Urinary bladder (tissue), 4 donors: ENCODE data around the gene POTEH. TPM values are rescaled to one million over a fixed set of nuclear protein-coding genes. Genes with fewer than 3 reads are reported as not detected.
"Not testable (repeated sequence)": the region's sequence is repeated elsewhere in the genome, so short reads cannot be mapped to it uniquely, and the experiment has no call there.

ENCODE experiments used
- DNase-seq: peaks from one replicate; pipeline ENCODE4 v3.0.0-alpha.2; 2015; ENCODE audit errors: extremely low spot score
- H3K27ac ChIP-seq: one replicate; pipeline ENCODE4 v1.5.1; 2013; ENCODE audit warnings: low read depth, mild to moderate bottlenecking, moderate library complexity
- H3K36me3 ChIP-seq: one replicate; pipeline ENCODE4 v1.6.1; 2013; ENCODE audit warnings: mild to moderate bottlenecking, moderate library complexity; ENCODE audit not compliant: insufficient read depth
- H3K4me1 ChIP-seq: one replicate; pipeline ENCODE4 v1.6.1; 2013; ENCODE audit warnings: mild to moderate bottlenecking, moderate library complexity; ENCODE audit not compliant: insufficient read depth
- H3K4me3 ChIP-seq: one replicate; pipeline ENCODE4 v1.5.1; 2013; ENCODE audit warnings: low read depth, low read length
- WGBS: extraction: QIAGEN DNeasy Blood & Tissue Kit; methylation state at CpG from one replicate; pipeline ENCODE4 v1.1.7; 2013; 5-methylcytosine and 5-hydroxymethylcytosine counted together
- polyA plus RNA-seq: library from polyadenylated mRNA; stranded (reverse); fragments of 200-250 nt; gene quantifications from one replicate; pipeline ENCODE4 v1.2.3, GENCODE V29; 2013
- total RNA-seq: library from RNA; depleted of rRNA; stranded (reverse); fragments of >200 nt; gene quantifications from one replicate; pipeline ENCODE4 v1.2.3, GENCODE V29; 2014
- donor health status: healthy with polysubstance abuse.
- donor health status: healthy.

POTEH gene
- total RNA-seq (not detected), polyA plus RNA-seq (not detected)

DNA sequence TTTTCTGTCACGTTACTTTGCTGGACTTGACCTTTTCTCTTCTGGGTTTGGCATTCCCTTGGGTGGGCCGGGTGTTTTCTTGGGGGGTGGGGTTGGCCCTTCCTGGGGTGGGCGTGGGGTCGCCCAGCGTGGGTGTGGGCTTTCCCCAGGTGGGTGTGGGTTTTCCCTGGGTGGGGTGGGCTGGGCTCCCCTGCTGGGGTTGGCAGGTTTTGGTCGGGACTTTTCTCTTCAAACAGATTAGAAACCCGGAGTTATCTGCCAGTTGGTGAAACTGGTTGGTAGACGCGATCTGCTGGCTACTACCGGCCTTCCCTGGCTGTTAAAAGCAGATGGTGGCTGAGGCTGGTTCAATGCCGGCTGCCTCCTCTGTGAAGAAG, at the start of gene POTEH:
Gene POTEH (plus strand): TSS at position 278 of the 377 bp plus-strand sequence. CDS start 52 bp downstream, at position 330.
- 91% methylated on average over 7 of the region's 11 CpGs for WGBS
- H3K36me3 ChIP-seq, H3K4me3 ChIP-seq, H3K27ac ChIP-seq, H3K4me1 ChIP-seq, DNase-seq: not testable (repeated sequence)

- DNase-seq, H3K27ac ChIP-seq, H3K4me1 ChIP-seq, H3K36me3 ChIP-seq, H3K4me3 ChIP-seq: not testable (repeated sequence)
- WGBS, result 96% methylated on average over 6 of the region's 19 CpGs
Observed at GRCh38 chr22:15642288-15642861, 47.5 kb upstream of the POTEH start.

DNA sequence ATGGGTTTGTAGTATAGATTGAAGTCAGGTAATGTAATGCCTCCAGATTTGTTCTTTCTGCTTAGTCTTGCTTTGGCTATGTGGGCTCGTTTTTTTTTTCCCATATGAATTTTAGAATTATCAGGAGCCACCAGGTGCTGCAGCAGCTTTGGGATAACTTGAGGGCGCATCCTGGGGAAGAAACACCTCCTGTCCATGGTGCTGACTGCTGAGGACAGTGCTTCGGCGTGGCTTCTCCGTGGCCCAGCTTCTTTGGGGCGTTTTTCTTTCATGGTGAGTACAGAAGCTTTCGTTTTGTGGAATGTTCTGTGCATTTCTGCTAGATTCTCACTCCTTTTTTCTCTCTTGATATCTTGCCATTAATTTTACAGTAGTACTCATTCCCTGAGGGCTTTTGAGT, 37.9 kb upstream of the POTEH start:
- not testable (repeated sequence) for DNase-seq, H3K27ac ChIP-seq, H3K4me1 ChIP-seq, H3K36me3 ChIP-seq, H3K4me3 ChIP-seq
- WGBS, result 60% methylated on average over 6 of the region's 7 CpGs

GRCh38 chr22:15652738-15653137, 37.1 kb upstream of the POTEH start:
- H3K36me3 ChIP-seq, H3K4me3 ChIP-seq, H3K27ac ChIP-seq, H3K4me1 ChIP-seq, DNase-seq: not testable (repeated sequence)
- no CpG with 5 or more reads among the region's 6 CpGs for WGBS

DNA sequence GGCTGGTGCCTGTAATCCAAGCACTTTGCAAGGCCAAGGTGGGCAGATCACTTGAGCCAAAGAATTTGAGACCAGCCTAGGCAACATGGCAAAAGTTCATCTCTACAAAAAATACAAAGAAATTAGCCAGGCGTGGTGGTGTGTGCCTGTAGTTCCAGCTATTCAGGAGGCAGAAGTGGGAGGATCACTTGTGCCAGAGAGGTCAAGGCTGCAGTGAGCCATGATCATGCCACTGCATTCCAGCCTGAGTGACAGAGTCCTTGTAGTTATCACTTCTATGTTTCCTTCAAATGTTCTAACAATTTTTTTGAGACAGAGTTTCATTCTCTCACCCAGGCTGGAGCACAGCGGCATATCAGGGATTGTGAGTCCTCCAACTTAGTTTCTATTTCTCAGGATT, 36.6 kb upstream of the POTEH start:
- WGBS, result 68% methylated on average over 2 of the region's 2 CpGs
- H3K4me3 ChIP-seq, H3K36me3 ChIP-seq, H3K4me1 ChIP-seq, H3K27ac ChIP-seq, DNase-seq: not testable (repeated sequence)

DNA sequence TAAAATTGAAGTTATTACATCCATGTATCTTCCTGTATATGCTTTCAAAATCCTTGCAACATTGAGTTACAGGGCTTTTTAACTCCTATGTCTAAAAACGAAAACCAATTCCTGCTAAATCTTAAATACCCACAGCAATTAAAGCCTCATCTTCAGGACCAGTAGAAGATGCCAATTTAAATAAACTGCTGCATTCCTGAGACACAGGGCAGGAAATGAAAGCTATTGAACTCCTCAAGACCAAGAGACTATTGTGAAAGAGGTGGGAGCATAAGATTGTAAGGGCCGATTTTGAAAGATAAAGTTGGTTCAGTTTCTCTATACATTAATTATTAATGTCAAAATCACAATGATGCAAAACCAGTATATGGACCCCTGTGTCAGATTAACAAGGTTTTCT, 28.7 kb upstream of the POTEH start:
- not testable (repeated sequence) for H3K4me1 ChIP-seq, H3K36me3 ChIP-seq, DNase-seq, H3K4me3 ChIP-seq, H3K27ac ChIP-seq
- no CpG with 5 or more reads among the region's 2 CpGs for WGBS

DNA sequence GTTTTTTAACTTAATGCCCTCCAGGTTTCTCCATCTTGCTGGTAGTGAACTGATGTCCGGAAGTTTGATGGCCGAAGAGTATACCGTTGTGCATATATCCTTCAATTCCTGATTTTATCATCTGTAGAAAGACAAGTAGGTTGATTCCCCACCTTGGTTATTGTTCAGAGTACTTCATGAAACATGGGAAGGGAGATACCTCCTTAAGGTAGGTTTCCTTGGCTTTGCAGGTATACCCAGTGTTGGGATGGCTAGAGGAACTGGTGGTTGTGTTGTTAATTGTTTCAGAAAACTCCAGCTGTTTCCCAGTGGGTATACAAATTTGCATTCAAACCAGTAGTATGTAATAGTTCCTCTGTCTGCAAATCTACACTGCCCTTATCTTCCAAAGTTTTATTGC, 25.1 kb upstream of the POTEH start:
- WGBS, result 85% methylated on average over 1 of the region's 3 CpGs
- not testable (repeated sequence) for DNase-seq, H3K4me3 ChIP-seq, H3K36me3 ChIP-seq, H3K4me1 ChIP-seq, H3K27ac ChIP-seq

DNA sequence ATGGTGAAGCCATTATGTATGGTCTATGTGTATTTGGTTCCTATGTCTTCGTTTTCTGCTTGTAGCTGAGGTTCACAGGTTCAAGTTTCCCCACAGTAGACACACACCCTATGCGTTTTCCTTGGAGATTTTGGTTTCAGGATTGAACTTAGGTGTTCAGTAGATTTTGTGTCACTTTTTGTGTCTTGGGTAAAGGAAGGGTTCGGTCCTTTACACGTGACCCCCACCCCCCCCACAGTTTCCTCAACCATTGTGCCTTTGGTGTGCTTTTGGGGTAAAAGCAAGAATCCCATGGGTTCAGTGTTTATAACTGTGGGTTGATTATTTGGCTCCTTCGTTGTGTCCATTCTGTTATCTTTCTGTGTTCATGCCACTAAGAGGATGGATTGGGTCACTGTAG, 24.3 kb upstream of the POTEH start:
- not testable (repeated sequence) for H3K36me3 ChIP-seq, H3K4me3 ChIP-seq, H3K27ac ChIP-seq, DNase-seq, H3K4me1 ChIP-seq
- 59% methylated on average over 5 of the region's 5 CpGs for WGBS

DNA sequence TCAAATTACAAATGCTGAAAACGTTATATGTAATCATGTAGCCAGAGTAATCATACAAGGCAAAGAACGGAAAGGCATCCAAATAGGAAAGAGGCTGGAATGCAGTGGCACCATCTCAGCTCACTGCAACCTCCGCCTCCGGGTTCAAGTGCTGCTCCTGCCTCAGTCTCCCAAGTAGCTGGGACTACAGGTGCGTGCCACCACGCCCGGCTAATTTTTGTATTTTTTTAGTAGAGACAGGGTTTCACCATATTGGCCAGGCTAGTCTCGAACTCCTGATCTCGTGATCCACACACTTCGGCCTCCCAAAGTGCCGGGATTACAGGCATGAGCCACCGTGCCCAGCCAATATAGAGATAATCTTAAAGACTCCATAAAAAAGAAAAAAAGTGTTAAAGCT, 20.4 kb upstream of the POTEH start:
- not testable (repeated sequence) for H3K4me3 ChIP-seq, H3K27ac ChIP-seq, H3K36me3 ChIP-seq, H3K4me1 ChIP-seq, DNase-seq
- 86% methylated on average over 8 of the region's 12 CpGs for WGBS

DNA sequence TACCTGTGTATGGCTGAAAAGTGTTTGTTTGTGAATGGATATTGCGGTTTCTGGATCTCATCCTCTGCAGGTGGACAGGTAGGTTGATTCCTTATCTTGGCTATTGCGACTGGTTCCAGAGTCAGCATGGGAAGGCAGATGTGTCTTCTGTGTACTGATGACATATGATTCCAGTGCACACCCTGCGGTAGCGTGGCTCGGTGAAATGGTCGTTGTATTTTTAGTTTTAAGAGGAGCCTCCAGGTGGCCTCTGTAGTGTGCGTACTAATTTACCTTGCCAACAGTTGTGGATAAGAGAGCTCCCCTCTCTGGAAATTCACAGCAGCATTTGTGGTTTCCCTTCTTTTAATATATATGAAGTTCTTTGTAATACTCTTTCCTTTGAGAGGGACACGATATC, 10.1 kb upstream of the POTEH start:
- DNase-seq, H3K36me3 ChIP-seq: not testable (repeated sequence)
- WGBS, result 89% methylated on average over 6 of the region's 8 CpGs

DNA sequence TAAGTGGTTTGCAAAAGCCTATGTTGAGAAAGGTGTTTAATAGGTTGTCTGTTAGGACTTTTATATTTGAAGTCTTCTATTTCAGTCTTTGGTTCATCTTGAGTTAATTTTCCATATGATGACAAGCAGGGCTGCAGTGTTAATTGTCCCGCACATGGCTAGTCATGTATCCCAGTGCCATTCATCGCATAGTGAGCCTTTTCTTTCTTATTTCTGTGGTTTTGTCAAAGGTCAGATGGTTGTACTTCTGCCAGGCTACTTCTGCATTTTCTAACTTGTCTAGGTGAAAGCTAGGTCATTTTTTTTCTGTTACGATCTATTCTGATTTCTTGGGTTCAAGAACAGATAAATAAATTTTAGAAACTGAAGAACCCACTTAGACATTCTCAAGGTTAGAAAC, 5.7 kb upstream of the POTEH start:
- 88% methylated on average over 2 of the region's 3 CpGs for WGBS
- not testable (repeated sequence) for DNase-seq, H3K36me3 ChIP-seq, H3K27ac ChIP-seq, H3K4me3 ChIP-seq, H3K4me1 ChIP-seq

More for the DNA sequence above, 10.1 kb upstream of the POTEH start:
- H3K4me3 ChIP-seq, H3K4me1 ChIP-seq, H3K27ac ChIP-seq: not testable (repeated sequence)

DNA sequence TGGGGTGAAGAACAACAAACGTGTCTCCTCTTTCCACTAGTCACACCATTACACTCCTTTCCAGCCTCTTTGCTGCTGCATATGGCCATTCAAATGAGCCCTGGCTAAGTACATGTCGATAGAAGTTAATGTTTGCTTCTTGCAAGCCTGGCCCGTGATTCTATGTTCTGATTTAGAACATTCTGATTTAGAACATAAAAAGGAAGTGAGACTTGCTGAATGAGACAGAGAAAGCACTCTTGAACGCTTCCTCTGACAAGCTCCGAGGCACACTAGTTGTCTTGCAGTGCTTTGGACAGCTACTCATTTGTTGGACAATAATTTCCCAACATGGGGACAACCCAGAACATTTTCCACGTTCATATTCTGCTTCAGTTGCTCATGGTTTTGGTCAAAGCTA, 5.1 kb upstream of the POTEH start:
- H3K27ac ChIP-seq, H3K36me3 ChIP-seq, DNase-seq, H3K4me1 ChIP-seq, H3K4me3 ChIP-seq: not testable (repeated sequence)
- no CpG with 5 or more reads among the region's 6 CpGs for WGBS

GRCh38 chr22:15685641-15686040, 4.2 kb upstream of the POTEH start:
- H3K4me3 ChIP-seq, H3K36me3 ChIP-seq, H3K4me1 ChIP-seq, H3K27ac ChIP-seq, DNase-seq: not testable (repeated sequence)
- 86% methylated on average over 4 of the region's 4 CpGs for WGBS

DNA sequence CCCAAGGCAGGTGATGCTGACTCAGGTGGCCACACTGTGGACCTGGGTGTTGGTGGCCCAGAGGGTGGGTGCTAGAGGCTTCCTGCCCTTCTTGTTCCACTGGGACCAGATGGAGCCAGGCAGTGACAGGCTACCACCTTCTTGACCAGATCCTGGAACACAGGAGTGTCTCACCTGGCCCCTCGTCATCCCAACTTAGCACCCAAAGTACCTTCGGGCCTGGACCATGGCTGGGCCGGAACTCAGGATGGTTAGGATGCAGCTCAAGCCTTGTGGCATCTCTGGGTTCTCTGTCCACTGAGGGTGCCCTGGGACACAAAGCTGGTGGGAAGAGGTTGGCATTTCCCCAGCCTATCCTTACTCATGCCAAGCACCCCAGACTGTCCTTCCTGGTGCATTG, 2.7 kb upstream of the POTEH start:
- H3K4me1 ChIP-seq, H3K27ac ChIP-seq, DNase-seq, H3K36me3 ChIP-seq, H3K4me3 ChIP-seq: not testable (repeated sequence)
- WGBS, result 78% methylated on average over 3 of the region's 3 CpGs

GRCh38 chr22:15687676-15688075, 2.1 kb upstream of the POTEH start:
- not testable (repeated sequence) for H3K4me1 ChIP-seq, H3K4me3 ChIP-seq, DNase-seq, H3K27ac ChIP-seq, H3K36me3 ChIP-seq
- 86% methylated on average over 4 of the region's 4 CpGs for WGBS
